Fibroblast of lung (primary cell): Measurements from ENCODE around the gene JARID2. TPM values are rescaled to one million over a fixed set of nuclear protein-coding genes. Genes with fewer than 3 reads are reported as not detected.

Experiments
- DNase-seq, 2 donors: peaks; one replicate each; pipeline versions ENCODE4 v3.0.0 to v3.0.0-alpha.2; 2010; ENCODE audit warnings: low read depth in 2 of 2
- H2AFZ ChIP-seq: 2 replicates; pipeline ENCODE4 v1.5.1; 2012; ENCODE audit warnings: low read length, control low read depth, inconsistent platforms
- H3K27ac ChIP-seq: 2 replicates; pipeline ENCODE4 v1.5.1; 2011; ENCODE audit warnings: low read length, control low read depth; ENCODE audit not compliant: insufficient read depth
- H3K27me3 ChIP-seq: 2 replicates; pipeline ENCODE4 v1.5.1; 2011; ENCODE audit warnings: mild to moderate bottlenecking, low read length; ENCODE audit not compliant: control insufficient read depth, insufficient read depth
- H3K36me3 ChIP-seq: 2 replicates; pipeline ENCODE4 v1.5.1; 2011; ENCODE audit warnings: low read length; ENCODE audit not compliant: control insufficient read depth, insufficient read depth
- H3K4me1 ChIP-seq: 2 replicates; pipeline ENCODE4 v1.5.1; 2011; ENCODE audit warnings: low read length; ENCODE audit not compliant: control insufficient read depth, insufficient read depth; ENCODE audit errors: extremely low read depth
- H3K4me2 ChIP-seq: 2 replicates; pipeline ENCODE4 v1.5.1; 2011; ENCODE audit warnings: low read length, control low read depth; ENCODE audit not compliant: insufficient read depth; ENCODE audit errors: extremely low read depth
- H3K4me3 ChIP-seq, 4 experiments: fragments of 200-600 bp in 1 of 4; sonication (generic) in 1 of 4; replicated peaks in 1 of 4; 2 replicates each; pipeline ENCODE4 v1.5.1; 2011 to 2016; ENCODE audit warnings: low read length in 4 of 4, low read depth in 3 of 4, mild to moderate bottlenecking in 3 of 4, control low read depth in 2 of 4, inconsistent platforms in 1 of 4, mixed read lengths in 1 of 4; ENCODE audit not compliant: insufficient read depth in 1 of 4; ENCODE audit errors: control extremely low read depth in 1 of 4
- H3K79me2 ChIP-seq: 2 replicates; pipeline ENCODE4 v1.5.1; 2012; ENCODE audit warnings: mild to moderate bottlenecking, low read length, inconsistent platforms; ENCODE audit not compliant: control insufficient read depth, insufficient read depth
- H3K9ac ChIP-seq: 2 replicates; pipeline ENCODE4 v1.5.1; 2011; ENCODE audit warnings: mild to moderate bottlenecking, low read length, control low read depth; ENCODE audit not compliant: insufficient read depth
- H3K9me3 ChIP-seq: 2 replicates; pipeline ENCODE4 v1.5.1; 2012; ENCODE audit warnings: low read depth, low read length; ENCODE audit not compliant: control insufficient read depth, insufficient read depth
- H4K20me1 ChIP-seq: 2 replicates; pipeline ENCODE4 v1.5.1; 2011; ENCODE audit warnings: low read length; ENCODE audit not compliant: control insufficient read depth, insufficient read depth; ENCODE audit errors: extremely low read depth
- EZH2 ChIP-seq: IDR thresholded peaks from 2 replicates; pipeline ENCODE4 v1.5.1; 2012; ENCODE audit warnings: low read length, control low read depth, mild to moderate bottlenecking; ENCODE audit errors: missing control alignments
- polyA plus RNA-seq, 2 donors: library from polyadenylated mRNA; depleted of rRNA in 1 of 2; stranded (reverse) in 1 of 2; unstranded in 1 of 2; fragments of >200 nt; gene quantifications; 2 replicates each; pipeline ENCODE4 v1.2.1, GENCODE V29; 2011 to 2012; ENCODE audit warnings: missing spikeins in 1 of 2
- total RNA-seq: library from RNA; depleted of rRNA; stranded (reverse); fragments of >200 nt; gene quantifications from 2 replicates; pipeline ENCODE4 v1.2.1, GENCODE V29; 2014
- TF ChIP-seq, protein P1 (sequence below), 2 donors: IDR thresholded peaks in 1 of 2; conservative IDR thresholded peaks in 1 of 2; 1 replicate in 1 of 2; 2 replicates in 1 of 2; pipeline ENCODE4 v1.5.1; 2011 to 2012; ENCODE audit warnings: low read length in 2 of 2, control low read depth in 1 of 2, inconsistent platforms in 1 of 2, low read depth in 1 of 2, mild to moderate bottlenecking in 1 of 2

JARID2 gene
- total and polyA plus RNA-seq, 2 donors (not counting 1 experiment from before 2014, with no cell fraction given), result 5.0 to 8.2 TPM

- H4K20me1 ChIP-seq, result peaks cover 2% of the 10 kb centered on the region
- H3K4me2 ChIP-seq, result no peak overlapping the region
- no peak overlapping the region for H3K9ac ChIP-seq
- no peaks in the 10 kb centered on the region for H3K27me3 ChIP-seq
- no peaks in the 10 kb centered on the region for H3K9me3 ChIP-seq
- H3K27ac ChIP-seq, result no peak overlapping the region
- TF ChIP-seq EZH2, result no peak
- TF ChIP-seq, protein P1, sequence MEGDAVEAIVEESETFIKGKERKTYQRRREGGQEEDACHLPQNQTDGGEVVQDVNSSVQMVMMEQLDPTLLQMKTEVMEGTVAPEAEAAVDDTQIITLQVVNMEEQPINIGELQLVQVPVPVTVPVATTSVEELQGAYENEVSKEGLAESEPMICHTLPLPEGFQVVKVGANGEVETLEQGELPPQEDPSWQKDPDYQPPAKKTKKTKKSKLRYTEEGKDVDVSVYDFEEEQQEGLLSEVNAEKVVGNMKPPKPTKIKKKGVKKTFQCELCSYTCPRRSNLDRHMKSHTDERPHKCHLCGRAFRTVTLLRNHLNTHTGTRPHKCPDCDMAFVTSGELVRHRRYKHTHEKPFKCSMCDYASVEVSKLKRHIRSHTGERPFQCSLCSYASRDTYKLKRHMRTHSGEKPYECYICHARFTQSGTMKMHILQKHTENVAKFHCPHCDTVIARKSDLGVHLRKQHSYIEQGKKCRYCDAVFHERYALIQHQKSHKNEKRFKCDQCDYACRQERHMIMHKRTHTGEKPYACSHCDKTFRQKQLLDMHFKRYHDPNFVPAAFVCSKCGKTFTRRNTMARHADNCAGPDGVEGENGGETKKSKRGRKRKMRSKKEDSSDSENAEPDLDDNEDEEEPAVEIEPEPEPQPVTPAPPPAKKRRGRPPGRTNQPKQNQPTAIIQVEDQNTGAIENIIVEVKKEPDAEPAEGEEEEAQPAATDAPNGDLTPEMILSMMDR (conservative IDR thresholded peaks at IDR 0.05 in 1 of 2, IDR thresholded peaks at IDR 0.05 in 1 of 2; ENCODE audit: low read depth in 1 of 2, low read length in 2 of 2), result no peak
- no peak overlapping the region for H2AFZ ChIP-seq
- no peaks in the 10 kb centered on the region for H3K36me3 ChIP-seq
- H3K4me3 ChIP-seq, result no peak overlapping the region
- peaks cover 8% of the 10 kb centered on the region for H3K4me1 ChIP-seq
- H3K79me2 ChIP-seq, result peaks cover 11% of the 10 kb centered on the region
- no peak for DNase-seq
Measured at GRCh38 chr6:15386110-15386755, 140.4 kb downstream of the JARID2 start.

DNA sequence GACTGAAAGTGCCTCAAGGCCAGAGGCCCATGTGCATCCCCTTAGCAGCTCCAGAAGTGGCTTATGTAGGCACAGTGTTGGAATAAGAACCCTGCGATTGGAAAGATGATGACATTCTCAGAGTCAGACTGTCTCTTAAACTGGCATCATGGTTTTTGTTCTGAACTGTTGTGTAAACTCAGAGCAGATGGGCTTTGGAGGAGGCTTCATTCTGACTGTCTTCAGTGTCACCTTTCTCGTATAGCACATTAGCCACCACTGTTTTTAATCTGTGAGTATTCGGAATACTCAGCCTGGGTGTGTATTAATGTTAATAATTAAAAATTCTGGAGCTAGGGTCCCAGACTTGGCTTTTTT is 140.9 kb downstream of the JARID2 start:
- no peak overlapping the region for H3K4me2 ChIP-seq
- no peak overlapping the region for H3K9ac ChIP-seq
- H4K20me1 ChIP-seq, result peaks cover 2% of the 10 kb centered on the region
- H3K4me3 ChIP-seq, result no peak overlapping the region
- H3K36me3 ChIP-seq, result no peaks in the 10 kb centered on the region
- no peaks in the 10 kb centered on the region for H3K27me3 ChIP-seq
- H3K27ac ChIP-seq, result no peak overlapping the region
- peaks cover 10% of the 10 kb centered on the region for H3K79me2 ChIP-seq
- H3K9me3 ChIP-seq, result no peaks in the 10 kb centered on the region
- H3K4me1 ChIP-seq, result peaks cover 8% of the 10 kb centered on the region
- TF ChIP-seq, protein P1 (conservative IDR thresholded peaks at IDR 0.05 in 1 of 2, IDR thresholded peaks at IDR 0.05 in 1 of 2; ENCODE audit: low read depth in 1 of 2, low read length in 2 of 2), result no peak
- TF ChIP-seq EZH2, result no peak
- no peak overlapping the region for H2AFZ ChIP-seq
- DNase-seq, result no peak

GRCh38 chr6:15387118-15387517 is 141.2 kb downstream of the JARID2 start:
- TF ChIP-seq EZH2, result no peak
- TF ChIP-seq, protein P1 (conservative IDR thresholded peaks at IDR 0.05 in 1 of 2, IDR thresholded peaks at IDR 0.05 in 1 of 2; ENCODE audit: low read depth in 1 of 2, low read length in 2 of 2), result no peak
- Histone ChIP-seq H3K9ac (no peak overlapping the region), H3K27ac (no peak overlapping the region), H3K4me1 (peaks cover 8% of the 10 kb centered on the region), H3K79me2 (peaks cover 12% of the 10 kb centered on the region), H3K4me2 (no peak overlapping the region), H2AFZ (no peak overlapping the region), H3K9me3 (no peaks in the 10 kb centered on the region), H3K36me3 (no peaks in the 10 kb centered on the region), H3K4me3 (no peak overlapping the region), H3K27me3 (no peaks in the 10 kb centered on the region), H4K20me1 (peaks cover 2% of the 10 kb centered on the region)
- peak in 1 of 2 donors; percentile 83 for DNase-seq
